Activated naive CD8-positive, alpha-beta T cell treated with anti-CD3 and anti-CD28 coated beads, Interleukin-2, amount 10 ng/mL, durations not matched to agents 7 days and 5 days (primary cell): ENCODE measurements around the gene AP3B2. TPM values are rescaled to one million over a fixed set of nuclear protein-coding genes. Genes with fewer than 3 reads are reported as not detected.
"Not testable (repeated sequence)": the region's sequence is repeated elsewhere in the genome, so short reads cannot be mapped to it uniquely, and the experiment has no call there.

Source experiments
- ATAC-seq: fragments of 150-1000 bp; cut with Tn5 transposase; one replicate; pipeline ENCODE4 v1.10.0; 2021; ENCODE audit warnings: low read depth, moderate library complexity
- POLR2A ChIA-PET: fragments of 350-600 bp; sonication (Branson Sonifier 250); formaldehyde crosslinking; loops from one replicate; lab custom pipeline; 2021; ENCODE audit warnings: antibody characterized with exemption; lab: Charles Lee
- DNase-seq: peaks from one replicate; pipeline ENCODE4 v3.0.0; 2021
- H3K27ac Mint-ChIP-seq: one replicate; pipeline ENCODE4 v1.8.0; 2022; ENCODE audit warnings: mild to moderate bottlenecking, mixed read lengths
- H3K27me3 Mint-ChIP-seq: one replicate; pipeline ENCODE4 v1.8.0; 2022; ENCODE audit warnings: mild to moderate bottlenecking, moderate library complexity, mixed read lengths
- H3K36me3 Mint-ChIP-seq: one replicate; pipeline ENCODE4 v1.8.0; 2021; ENCODE audit warnings: mild to moderate bottlenecking, mixed read lengths
- H3K4me1 Mint-ChIP-seq: one replicate; pipeline ENCODE4 v1.8.0; 2021; ENCODE audit warnings: mixed read lengths
- H3K4me3 Mint-ChIP-seq: one replicate; pipeline ENCODE4 v1.8.0; 2022; ENCODE audit warnings: mild to moderate bottlenecking, moderate library complexity, mixed read lengths
- H3K9me3 Mint-ChIP-seq: one replicate; pipeline ENCODE4 v1.8.0; 2021; ENCODE audit warnings: mixed read lengths
- total RNA-seq, 2 experiments: library from RNA; stranded (reverse); gene quantifications; one replicate each; pipeline ENCODE4 v1.2.3, GENCODE V29; 2021

The AP3B2 gene
- total RNA-seq, 2 experiments from 2014 or later = 0.17 TPM; not detected in 1

DNA sequence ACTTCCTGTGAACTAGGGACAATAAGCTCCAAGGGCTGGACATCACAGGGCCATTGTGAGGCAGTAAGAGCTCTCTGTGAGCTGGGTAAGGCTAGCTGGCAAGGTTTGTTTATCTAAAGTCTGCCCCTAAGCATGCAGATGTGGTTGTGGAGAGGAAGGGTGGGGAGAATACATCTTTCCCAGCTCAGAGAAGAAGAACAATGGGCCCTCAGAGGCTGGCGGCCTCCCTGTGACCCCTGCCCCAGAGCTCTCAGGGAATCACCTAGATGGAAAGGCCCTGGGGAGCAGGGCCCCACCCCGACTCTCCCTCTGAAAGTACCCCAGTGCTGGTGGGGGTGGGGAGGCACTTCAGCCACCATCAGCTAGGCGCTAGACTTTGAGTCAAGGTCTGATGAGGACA, 4.3 kb upstream of the AP3B2 start:
- no peak overlapping the region for H3K27ac Mint-ChIP-seq
- peaks cover 6% of the 10 kb centered on the region for H3K9me3 Mint-ChIP-seq
- DNase-seq = no peak
- H3K36me3 Mint-ChIP-seq = no peaks in the 10 kb centered on the region
- ATAC-seq = no peak
- no peak overlapping the region for H3K4me3 Mint-ChIP-seq
- H3K27me3 Mint-ChIP-seq = peaks cover 9% of the 10 kb centered on the region
- POLR2A ChIA-PET = no interaction called here
- H3K4me1 Mint-ChIP-seq = no peaks in the 10 kb centered on the region

DNA sequence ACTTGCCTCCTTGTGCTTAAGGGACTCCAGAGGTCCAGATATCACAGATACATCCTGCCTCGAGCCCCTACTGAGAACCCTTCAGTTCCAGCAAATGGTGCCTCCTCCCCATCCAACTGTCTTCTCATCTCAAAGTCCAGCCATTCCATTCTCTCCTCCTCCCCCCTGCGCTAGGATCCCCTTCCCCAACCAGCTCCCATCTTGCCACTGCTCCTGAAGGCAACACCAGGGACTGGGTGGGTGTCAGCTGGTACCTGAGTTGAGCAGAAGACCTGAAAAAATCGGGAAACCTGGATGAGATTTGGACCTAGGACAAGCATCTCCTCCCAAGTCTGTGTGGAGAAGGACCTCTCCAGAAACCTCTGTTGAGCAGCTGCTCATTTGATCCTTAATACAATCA, 2.4 kb upstream of the AP3B2 start:
- no peaks in the 10 kb centered on the region for H3K4me1 Mint-ChIP-seq
- ATAC-seq = no peak
- H3K27me3 Mint-ChIP-seq = peaks cover 9% of the 10 kb centered on the region
- H3K9me3 Mint-ChIP-seq = peaks cover 2% of the 10 kb centered on the region
- POLR2A ChIA-PET = no interaction called here
- no peak for DNase-seq
- no peak overlapping the region for H3K27ac Mint-ChIP-seq
- H3K36me3 Mint-ChIP-seq = no peaks in the 10 kb centered on the region
- H3K4me3 Mint-ChIP-seq = no peak overlapping the region

DNA sequence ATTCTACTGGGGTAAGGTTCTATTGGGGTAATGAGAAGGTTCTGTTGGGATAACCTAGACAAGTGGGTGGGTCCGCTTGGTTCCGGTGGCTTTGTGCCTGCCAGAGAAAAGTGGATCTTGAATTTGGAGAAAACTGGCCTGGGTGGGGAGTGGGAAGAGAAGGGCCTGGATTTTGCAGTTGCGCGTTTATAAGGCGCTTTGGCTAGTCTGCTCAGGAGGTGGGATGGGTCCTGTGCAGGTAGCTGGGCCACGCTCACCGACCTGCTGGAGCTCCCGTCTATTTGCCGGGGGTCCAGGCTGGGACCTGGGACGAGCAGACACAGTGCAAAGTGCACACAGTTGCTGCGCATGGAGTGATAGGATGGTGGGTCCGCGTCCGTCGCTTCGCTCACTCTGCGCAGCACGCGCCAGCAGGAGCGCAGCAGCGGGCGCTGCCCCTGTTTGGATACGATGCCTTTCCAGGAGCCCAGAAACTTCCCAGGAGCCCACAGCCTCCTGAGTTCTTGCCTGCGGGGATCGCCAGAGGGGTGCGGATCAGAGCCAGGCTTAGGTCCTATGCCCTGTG, 1.3 kb upstream of the AP3B2 start:
- no peaks in the 10 kb centered on the region for H3K9me3 Mint-ChIP-seq
- POLR2A ChIA-PET = no interaction called here
- ATAC-seq (no peak), DNase-seq (no peak)
- no peaks in the 10 kb centered on the region for H3K36me3 Mint-ChIP-seq
- peaks cover 9% of the 10 kb centered on the region for H3K27me3 Mint-ChIP-seq
- no peak overlapping the region for H3K27ac Mint-ChIP-seq
- H3K4me1 Mint-ChIP-seq = no peaks in the 10 kb centered on the region
- H3K4me3 Mint-ChIP-seq = no peak overlapping the region

DNA sequence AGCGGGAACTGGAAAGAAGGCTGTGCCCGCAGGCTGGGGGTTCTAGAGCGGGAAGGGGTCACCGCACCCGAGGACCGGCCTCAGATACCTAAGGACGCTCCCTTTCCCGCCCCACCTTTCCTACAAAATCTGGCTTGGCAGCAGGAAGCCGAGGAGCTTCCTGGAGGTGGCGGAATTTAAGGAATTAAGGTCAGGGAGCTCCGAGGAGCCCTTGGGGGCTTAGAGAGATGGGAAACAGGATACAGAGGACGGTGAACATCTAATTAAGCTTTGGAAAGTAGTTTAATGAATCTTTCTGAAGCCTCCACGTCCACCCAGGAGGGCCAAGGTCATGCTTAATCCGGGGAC, 507 bp upstream of the AP3B2 start:
- Mint-ChIP-seq H3K27ac (no peak overlapping the region), H3K9me3 (no peaks in the 10 kb centered on the region), H3K4me1 (no peaks in the 10 kb centered on the region), H3K27me3 (peaks cover 9% of the 10 kb centered on the region), H3K36me3 (no peaks in the 10 kb centered on the region), H3K4me3 (peak overlapping the region; percentile 31)
- POLR2A ChIA-PET = no interaction called here
- DNase-seq (no peak), ATAC-seq (no peak)

DNA sequence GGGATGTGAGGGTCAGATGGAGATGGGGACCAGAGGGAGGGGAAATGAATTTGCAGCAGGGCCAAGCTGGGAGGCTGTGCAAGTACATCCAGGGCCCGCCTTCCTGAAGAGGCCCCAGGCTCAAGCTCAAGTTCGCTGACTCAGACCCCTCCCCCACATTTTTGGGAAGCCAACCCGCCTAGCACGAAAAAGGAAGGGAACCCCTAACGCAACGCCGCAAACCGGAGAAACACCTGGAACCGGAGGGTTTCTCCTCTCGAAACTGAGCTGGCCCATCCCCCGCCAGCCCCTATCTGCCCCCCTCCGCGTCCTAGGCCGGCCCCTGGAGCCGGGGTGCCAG, 624 bp downstream of the AP3B2 start:
- POLR2A ChIA-PET = interaction anchor here (0.8 kb wide), 1 partner anchor 41 kb away, joined by 3 read pairs; no protein-coding TSS in a partner anchor
- no peaks in the 10 kb centered on the region for H3K36me3 Mint-ChIP-seq

GRCh38 chr15:82705856-82706255, 3.8 kb downstream of the AP3B2 start:
- H3K9me3 Mint-ChIP-seq, POLR2A ChIA-PET, DNase-seq, H3K27me3 Mint-ChIP-seq, H3K27ac Mint-ChIP-seq, H3K4me3 Mint-ChIP-seq, ATAC-seq, H3K36me3 Mint-ChIP-seq, H3K4me1 Mint-ChIP-seq: not testable (repeated sequence)

More for the DNA sequence above, 624 bp downstream of the AP3B2 start:
- Mint-ChIP-seq H3K27me3 (peaks cover 9% of the 10 kb centered on the region), H3K4me1 (no peaks in the 10 kb centered on the region), H3K27ac (no peak overlapping the region), H3K4me3 (no peak overlapping the region), H3K9me3 (no peaks in the 10 kb centered on the region)
- ATAC-seq (no peak), DNase-seq (no peak)

- no peak overlapping the region for H3K4me3 Mint-ChIP-seq
- no peak overlapping the region for H3K27ac Mint-ChIP-seq
- H3K36me3 Mint-ChIP-seq = no peaks in the 10 kb centered on the region
- no peaks in the 10 kb centered on the region for H3K9me3 Mint-ChIP-seq
- ATAC-seq (no peak), DNase-seq (no peak)
- no peaks in the 10 kb centered on the region for H3K27me3 Mint-ChIP-seq
- POLR2A ChIA-PET = no interaction called here
- H3K4me1 Mint-ChIP-seq = no peaks in the 10 kb centered on the region
These were observed 9.9 kb downstream of the AP3B2 start for GRCh38 chr15:82699726-82700125.

DNA sequence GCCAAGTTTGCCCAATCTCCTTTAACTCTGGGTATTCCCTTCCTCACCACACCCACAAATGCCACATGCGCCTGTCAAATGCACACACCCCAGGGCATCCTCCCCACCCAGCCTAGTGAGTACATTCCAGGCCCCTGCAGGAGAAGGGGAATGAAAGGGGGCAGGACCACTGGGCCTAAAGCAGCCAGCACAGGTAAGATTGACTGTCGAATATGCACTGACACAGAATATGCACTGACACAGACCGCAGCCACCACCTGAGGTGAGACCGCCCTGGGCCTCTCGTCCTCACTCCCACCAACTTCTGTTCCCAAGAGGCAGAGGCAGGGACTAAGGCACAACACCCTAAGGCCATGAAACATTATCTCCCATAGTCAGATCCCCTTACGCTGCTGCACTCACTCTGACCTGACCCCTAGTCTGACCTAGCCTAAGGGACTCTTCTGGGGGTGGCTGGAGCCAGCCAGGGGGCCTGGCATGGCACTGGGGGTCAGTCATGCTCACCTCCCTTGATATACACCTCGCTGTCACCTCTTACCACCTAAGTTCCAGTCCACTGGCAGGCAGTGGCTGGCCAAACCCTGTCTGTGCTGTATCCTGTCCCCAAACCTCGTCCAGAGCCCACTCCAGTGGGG, 10.8 kb downstream of the AP3B2 start:
- no peaks in the 10 kb centered on the region for H3K36me3 Mint-ChIP-seq
- DNase-seq (no peak), ATAC-seq (no peak)
- no peak overlapping the region for H3K27ac Mint-ChIP-seq
- POLR2A ChIA-PET = no interaction called here
- no peak overlapping the region for H3K4me3 Mint-ChIP-seq
- H3K9me3 Mint-ChIP-seq = no peaks in the 10 kb centered on the region
- H3K4me1 Mint-ChIP-seq = no peaks in the 10 kb centered on the region
- H3K27me3 Mint-ChIP-seq = no peaks in the 10 kb centered on the region

GRCh38 chr15:82697735-82698407, 11.8 kb downstream of the AP3B2 start:
- no peak overlapping the region for H3K27ac Mint-ChIP-seq
- H3K9me3 Mint-ChIP-seq = no peaks in the 10 kb centered on the region
- no peak for DNase-seq
- H3K4me3 Mint-ChIP-seq = no peak overlapping the region
- H3K36me3 Mint-ChIP-seq = no peaks in the 10 kb centered on the region
- POLR2A ChIA-PET = no interaction called here
- H3K4me1 Mint-ChIP-seq = no peaks in the 10 kb centered on the region
- ATAC-seq = no peak
- H3K27me3 Mint-ChIP-seq = peaks cover 4% of the 10 kb centered on the region

- ATAC-seq (no peak), DNase-seq (no peak)
- H3K27me3 Mint-ChIP-seq = peaks cover 4% of the 10 kb centered on the region
- no peak overlapping the region for H3K4me3 Mint-ChIP-seq
- H3K9me3 Mint-ChIP-seq = no peaks in the 10 kb centered on the region
- POLR2A ChIA-PET = no interaction called here
- no peaks in the 10 kb centered on the region for H3K4me1 Mint-ChIP-seq
- H3K27ac Mint-ChIP-seq = no peak overlapping the region
- no peaks in the 10 kb centered on the region for H3K36me3 Mint-ChIP-seq
These were observed 17.5 kb downstream of the AP3B2 start for GRCh38 chr15:82692171-82692570.

DNA sequence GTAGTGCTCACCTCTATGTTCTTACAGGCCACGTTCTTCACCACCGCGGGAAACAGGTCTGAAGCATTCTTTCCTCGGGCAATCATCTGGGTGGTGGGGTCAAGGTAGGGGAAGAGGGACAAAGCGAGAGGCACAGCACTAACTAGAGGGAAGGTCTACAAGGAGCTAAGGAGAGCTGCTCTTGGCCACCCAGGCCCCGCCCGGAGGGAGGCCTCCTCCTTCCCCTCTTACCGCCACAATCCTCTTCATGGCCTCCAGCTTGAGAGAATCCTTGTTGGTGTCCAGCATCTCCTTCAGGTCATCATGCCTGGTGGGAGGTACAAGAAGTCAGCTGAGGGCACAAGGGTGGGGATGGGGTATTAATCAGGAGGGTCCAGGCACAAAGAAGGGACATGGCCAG, 20.5 kb downstream of the AP3B2 start:
- H3K9me3 Mint-ChIP-seq = no peaks in the 10 kb centered on the region
- no peak for ATAC-seq
- H3K4me1 Mint-ChIP-seq = no peaks in the 10 kb centered on the region
- H3K27me3 Mint-ChIP-seq = peaks cover 12% of the 10 kb centered on the region
- H3K36me3 Mint-ChIP-seq = no peaks in the 10 kb centered on the region
- H3K27ac Mint-ChIP-seq = no peak overlapping the region
- DNase-seq = no peak
- POLR2A ChIA-PET = no interaction called here
- H3K4me3 Mint-ChIP-seq = no peak overlapping the region

- ATAC-seq (no peak), DNase-seq (no peak)
- Mint-ChIP-seq H3K4me1 (no peaks in the 10 kb centered on the region), H3K36me3 (no peaks in the 10 kb centered on the region), H3K27ac (no peak overlapping the region), H3K27me3 (peaks cover 12% of the 10 kb centered on the region), H3K9me3 (no peaks in the 10 kb centered on the region), H3K4me3 (no peak overlapping the region)
- POLR2A ChIA-PET = no interaction called here
These were observed 21.0 kb downstream of the AP3B2 start for GRCh38 chr15:82688691-82689090.

- DNase-seq (no peak), ATAC-seq (no peak)
- POLR2A ChIA-PET = interaction anchor here (0.5 to 0.8 kb wide), 2 partner anchors 141 to 518 kb away, joined by 3 to 5 read pairs; partner anchors contain the start of gene RPS17
- Mint-ChIP-seq H3K9me3 (no peaks in the 10 kb centered on the region), H3K4me3 (peak overlapping the region; percentile 89), H3K4me1 (peaks cover 9% of the 10 kb centered on the region), H3K36me3 (no peaks in the 10 kb centered on the region), H3K27me3 (peaks cover 34% of the 10 kb centered on the region), H3K27ac (peak overlapping the region; percentile 49)
These were observed 28.3 kb downstream of the AP3B2 start for GRCh38 chr15:82681371-82681770.
